SK-N-SH treated with all-trans-retinoic acid at 6 μM for 48 hours (cell line): ENCODE data around the gene USP24.
"Not testable (repeated sequence)": the region's sequence is repeated elsewhere in the genome, so short reads cannot be mapped to it uniquely, and the experiment has no call there.

Experiments
- ATAC-seq: fragments of 200-7000 bp; cut with Tn5 transposase; 3 replicates; pipeline ENCODE4 v1.9.1; 2020; ENCODE audit warnings: mild to moderate bottlenecking, moderate library complexity
- ARNTL ChIP-seq: fragments of 450-650 bp; formaldehyde crosslinking; IDR thresholded peaks from 2 replicates; pipeline ENCODE4 v1.5.0; 2020; ENCODE audit warnings: low read depth, mild to moderate bottlenecking, moderate library complexity, borderline replicate concordance
- BACH2 ChIP-seq: fragments of 250-450 bp; sonication (Bioruptor Pico); IDR thresholded peaks from 2 replicates; pipeline ENCODE4 v1.9.0; 2021; ENCODE audit warnings: mild to moderate bottlenecking, borderline replicate concordance
- CREB5 ChIP-seq: fragments of 250-450 bp; sonication (Bioruptor Pico); IDR thresholded peaks from 2 replicates; pipeline ENCODE4 v1.5.1; 2020; ENCODE audit warnings: low read depth, mild to moderate bottlenecking, moderate library complexity
- CSDC2 ChIP-seq: fragments of 250-450 bp; sonication (Bioruptor Pico); IDR thresholded peaks from 2 replicates; pipeline ENCODE4 v1.5.0; 2020; ENCODE audit warnings: mild to moderate bottlenecking, moderate library complexity
- CSRNP3 ChIP-seq: fragments of 250-450 bp; sonication (Bioruptor Pico); IDR thresholded peaks from 2 replicates; pipeline ENCODE4 v1.5.1; 2021; ENCODE audit warnings: mild to moderate bottlenecking, moderate library complexity
- ESRRG ChIP-seq: fragments of 250-450 bp; sonication (Bioruptor Pico); IDR thresholded peaks from 2 replicates; pipeline ENCODE4 v1.6.1; 2021; ENCODE audit warnings: mild to moderate bottlenecking
- GLIS3 ChIP-seq: fragments of 250-450 bp; sonication (Bioruptor Pico); IDR thresholded peaks from 2 replicates; pipeline ENCODE4 v1.5.0; 2020; ENCODE audit warnings: mild to moderate bottlenecking, moderate library complexity
- ISL1 ChIP-seq: fragments of 250-450 bp; sonication (Bioruptor Pico); IDR thresholded peaks from 2 replicates; pipeline ENCODE4 v2.1.2; 2022; ENCODE audit warnings: mild to moderate bottlenecking, moderate library complexity
- OSR1 ChIP-seq: fragments of 250-450 bp; sonication (Bioruptor Pico); IDR thresholded peaks from 2 replicates; pipeline ENCODE4 v1.8.0; 2022; ENCODE audit warnings: moderate library complexity, mild to moderate bottlenecking, inconsistent platforms
- POU6F1 ChIP-seq: fragments of 250-450 bp; sonication (Bioruptor Pico); IDR thresholded peaks from 2 replicates; pipeline ENCODE4 v1.8.0; 2021; ENCODE audit warnings: low read depth, mild to moderate bottlenecking, moderate library complexity, borderline replicate concordance
- PPARA ChIP-seq: fragments of 250-450 bp; sonication (Bioruptor Pico); IDR thresholded peaks from 2 replicates; pipeline ENCODE4 v1.5.0; 2020; ENCODE audit warnings: mild to moderate bottlenecking, borderline replicate concordance
- RARB ChIP-seq: fragments of 250-450 bp; sonication (Bioruptor Pico); IDR thresholded peaks from 2 replicates; pipeline ENCODE4 v1.8.0; 2021; ENCODE audit warnings: mild to moderate bottlenecking, moderate library complexity
- SNAI2 ChIP-seq: fragments of 250-450 bp; sonication (Bioruptor Pico); IDR thresholded peaks from 2 replicates; pipeline ENCODE4 v1.5.0; 2020; ENCODE audit warnings: mild to moderate bottlenecking, moderate library complexity
- TCF4 ChIP-seq: fragments of 250-450 bp; sonication (Bioruptor Pico); IDR thresholded peaks from 2 replicates; pipeline ENCODE4 v1.8.0; 2021; ENCODE audit warnings: mild to moderate bottlenecking, moderate library complexity, borderline replicate concordance
- TOX ChIP-seq: fragments of 250-450 bp; sonication (Bioruptor Pico); IDR thresholded peaks from 2 replicates; pipeline ENCODE4 v1.8.0; 2021; ENCODE audit warnings: mild to moderate bottlenecking, moderate library complexity, borderline replicate concordance
- TSHZ2 ChIP-seq: fragments of 250-450 bp; sonication (Bioruptor Pico); IDR thresholded peaks from 2 replicates; pipeline ENCODE4 v1.5.0; 2020; ENCODE audit warnings: mild to moderate bottlenecking, moderate library complexity
- ZC3H10 ChIP-seq: fragments of 250-450 bp; sonication (Bioruptor Pico); IDR thresholded peaks from 2 replicates; pipeline ENCODE4 v1.5.1; 2021; ENCODE audit warnings: mild to moderate bottlenecking, moderate library complexity
- ZFP30 ChIP-seq: fragments of 450-650 bp; formaldehyde crosslinking; IDR thresholded peaks from 2 replicates; pipeline ENCODE4 v1.5.0; 2022; ENCODE audit warnings: mild to moderate bottlenecking, moderate library complexity
- ZNF565 ChIP-seq: fragments of 450-650 bp; formaldehyde crosslinking; conservative IDR thresholded peaks from 2 replicates; pipeline ENCODE4 v1.5.0; 2020; ENCODE audit warnings: low read depth, mild to moderate bottlenecking, moderate library complexity
- ZNF70 ChIP-seq: fragments of 450-650 bp; formaldehyde crosslinking; IDR thresholded peaks from 2 replicates; pipeline ENCODE4 v1.5.0; 2020; ENCODE audit warnings: mild to moderate bottlenecking, moderate library complexity
- ZNF8 ChIP-seq: fragments of 450-650 bp; formaldehyde crosslinking; IDR thresholded peaks from 2 replicates; pipeline ENCODE4 v1.5.0; 2020; ENCODE audit warnings: mild to moderate bottlenecking, moderate library complexity

USP24 gene

GRCh38 chr1:55120538-55120937 is 94.6 kb downstream of the USP24 start:
- ATAC-seq = no peak
- TF ChIP-seq SNAI2 (CRISPR knock-in tag) (no peak), ISL1 (CRISPR knock-in tag) (no peak), ZC3H10 (CRISPR knock-in tag) (no peak), POU6F1 (CRISPR knock-in tag) (no peak), ZNF8 (no peak), TOX (CRISPR knock-in tag) (no peak), OSR1 (no peak), GLIS3 (no peak), CSDC2 (CRISPR knock-in tag) (no peak), ZNF70 (CRISPR knock-in tag) (no peak), TSHZ2 (CRISPR knock-in tag) (no peak), TCF4 (no peak), RARB (CRISPR knock-in tag) (no peak), PPARA (CRISPR knock-in tag) (no peak), ZNF565 (CRISPR knock-in tag) (no peak), ESRRG (no peak), ZFP30 (no peak), BACH2 (no peak)

- no peak for ATAC-seq
- TF ChIP-seq CSRNP3 (CRISPR knock-in tag) (no peak), ZNF565 (CRISPR knock-in tag) (no peak), CSDC2 (CRISPR knock-in tag) (no peak), POU6F1 (CRISPR knock-in tag) (no peak), RARB (CRISPR knock-in tag) (no peak), ESRRG (no peak)
Observed at GRCh38 chr1:55118651-55119329, 96.4 kb downstream of the USP24 start.

- TF ChIP-seq TCF4 (no peak), SNAI2 (CRISPR knock-in tag) (no peak), ZNF8 (no peak), CSRNP3 (CRISPR knock-in tag) (no peak), TSHZ2 (CRISPR knock-in tag) (no peak), CREB5 (CRISPR knock-in tag) (no peak), CSDC2 (CRISPR knock-in tag) (no peak), ARNTL (CRISPR knock-in tag) (no peak), ZNF565 (CRISPR knock-in tag) (no peak), ISL1 (CRISPR knock-in tag) (no peak), GLIS3 (no peak)
Observed at GRCh38 chr1:55117941-55118340, 97.2 kb downstream of the USP24 start.

GRCh38 chr1:55109005-55109404 is 106.2 kb downstream of the USP24 start:
- ATAC-seq = not testable (repeated sequence)

More at GRCh38 chr1:55117941-55118340, 97.2 kb downstream of the USP24 start:
- ATAC-seq = no peak
